Upper lobe of right lung (tissue), 1 donor: Measurements from ENCODE around the gene SMAP2. TPM values are rescaled to one million over a fixed set of nuclear protein-coding genes. Genes with fewer than 3 reads are reported as not detected.

Experiments used
- ATAC-seq: fragments of 200-7000 bp; cut with Tn5 transposase; one replicate; pipeline ENCODE4 v1.9.1; 2020; ENCODE audit warnings: mild to moderate bottlenecking, moderate library complexity
- DNase-seq: peaks from one replicate; pipeline ENCODE4 v3.0.0-alpha.2; 2020
- H3K27ac ChIP-seq: fragments of 200-600 bp; one replicate; pipeline ENCODE4 v1.8.0; 2022
- H3K27me3 ChIP-seq: fragments of 200-600 bp; one replicate; pipeline ENCODE4 v1.8.0; 2022; ENCODE audit warnings: mild to moderate bottlenecking
- H3K36me3 ChIP-seq: fragments of 200-600 bp; one replicate; pipeline ENCODE4 v1.8.0; 2022
- H3K4me1 ChIP-seq: fragments of 200-600 bp; one replicate; pipeline ENCODE4 v1.8.0; 2022
- H3K4me3 ChIP-seq: fragments of 200-600 bp; one replicate; pipeline ENCODE4 v1.8.0; 2022; ENCODE audit warnings: mild to moderate bottlenecking
- H3K9me3 ChIP-seq: fragments of 200-600 bp; one replicate; pipeline ENCODE4 v1.8.0; 2022
- intact Hi-C: fragments of 100-400 bp; cut with DNase I; formaldehyde crosslinking; loops from one replicate; pipeline ENCODE4 v1.11.0; 2022
- total RNA-seq: library from RNA; stranded (reverse); fragmentation: NEBNext Ultra II Directional; extraction: Animal tissue kit (Norgen Biotek cat#: 25700); gene quantifications from one replicate; pipeline ENCODE4 v1.2.1, GENCODE V29; 2021
- TF ChIP-seq, protein P1 (sequence below): fragments of 200-600 bp; IDR thresholded peaks from one replicate; pipeline ENCODE4 v1.8.0; 2022; ENCODE audit warnings: antibody characterized with exemption
- donor health status: DM: no; HTN: yes; CAD: no; lungs with severe emphysema.

Gene SMAP2
- total RNA-seq, 1 donor from 2014 or later: 55.3 TPM

DNA sequence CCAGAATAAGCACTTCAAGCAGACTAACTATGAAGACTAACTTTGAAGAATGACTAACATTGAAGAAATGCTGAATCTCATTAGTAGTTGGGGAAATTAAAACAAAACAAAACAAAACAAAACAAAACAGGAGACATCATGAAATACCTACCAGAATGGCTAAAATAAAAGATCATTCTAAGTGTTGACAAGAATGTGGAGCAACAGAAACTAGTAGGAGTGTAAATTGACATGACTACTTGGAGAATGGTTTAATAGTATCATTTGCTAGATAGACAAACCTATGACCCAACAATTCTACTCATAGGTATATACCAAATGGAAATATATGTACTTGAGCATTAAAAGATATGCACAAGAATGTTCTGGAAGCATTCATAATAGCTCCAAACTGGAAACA lies 57.9 kb downstream of the SMAP2 start:
- TF ChIP-seq, protein P1, sequence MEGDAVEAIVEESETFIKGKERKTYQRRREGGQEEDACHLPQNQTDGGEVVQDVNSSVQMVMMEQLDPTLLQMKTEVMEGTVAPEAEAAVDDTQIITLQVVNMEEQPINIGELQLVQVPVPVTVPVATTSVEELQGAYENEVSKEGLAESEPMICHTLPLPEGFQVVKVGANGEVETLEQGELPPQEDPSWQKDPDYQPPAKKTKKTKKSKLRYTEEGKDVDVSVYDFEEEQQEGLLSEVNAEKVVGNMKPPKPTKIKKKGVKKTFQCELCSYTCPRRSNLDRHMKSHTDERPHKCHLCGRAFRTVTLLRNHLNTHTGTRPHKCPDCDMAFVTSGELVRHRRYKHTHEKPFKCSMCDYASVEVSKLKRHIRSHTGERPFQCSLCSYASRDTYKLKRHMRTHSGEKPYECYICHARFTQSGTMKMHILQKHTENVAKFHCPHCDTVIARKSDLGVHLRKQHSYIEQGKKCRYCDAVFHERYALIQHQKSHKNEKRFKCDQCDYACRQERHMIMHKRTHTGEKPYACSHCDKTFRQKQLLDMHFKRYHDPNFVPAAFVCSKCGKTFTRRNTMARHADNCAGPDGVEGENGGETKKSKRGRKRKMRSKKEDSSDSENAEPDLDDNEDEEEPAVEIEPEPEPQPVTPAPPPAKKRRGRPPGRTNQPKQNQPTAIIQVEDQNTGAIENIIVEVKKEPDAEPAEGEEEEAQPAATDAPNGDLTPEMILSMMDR: no peak
- H3K4me1 ChIP-seq: no peaks in the 10 kb centered on the region
- no peak overlapping the region for H3K27ac ChIP-seq
- no peaks in the 10 kb centered on the region for H3K27me3 ChIP-seq
- no peaks in the 10 kb centered on the region for H3K36me3 ChIP-seq
- DNase-seq (no peak), ATAC-seq (no peak)
- intact Hi-C loops: no loop called here
- H3K4me3 ChIP-seq: no peak overlapping the region
- H3K9me3 ChIP-seq: no peaks in the 10 kb centered on the region

DNA sequence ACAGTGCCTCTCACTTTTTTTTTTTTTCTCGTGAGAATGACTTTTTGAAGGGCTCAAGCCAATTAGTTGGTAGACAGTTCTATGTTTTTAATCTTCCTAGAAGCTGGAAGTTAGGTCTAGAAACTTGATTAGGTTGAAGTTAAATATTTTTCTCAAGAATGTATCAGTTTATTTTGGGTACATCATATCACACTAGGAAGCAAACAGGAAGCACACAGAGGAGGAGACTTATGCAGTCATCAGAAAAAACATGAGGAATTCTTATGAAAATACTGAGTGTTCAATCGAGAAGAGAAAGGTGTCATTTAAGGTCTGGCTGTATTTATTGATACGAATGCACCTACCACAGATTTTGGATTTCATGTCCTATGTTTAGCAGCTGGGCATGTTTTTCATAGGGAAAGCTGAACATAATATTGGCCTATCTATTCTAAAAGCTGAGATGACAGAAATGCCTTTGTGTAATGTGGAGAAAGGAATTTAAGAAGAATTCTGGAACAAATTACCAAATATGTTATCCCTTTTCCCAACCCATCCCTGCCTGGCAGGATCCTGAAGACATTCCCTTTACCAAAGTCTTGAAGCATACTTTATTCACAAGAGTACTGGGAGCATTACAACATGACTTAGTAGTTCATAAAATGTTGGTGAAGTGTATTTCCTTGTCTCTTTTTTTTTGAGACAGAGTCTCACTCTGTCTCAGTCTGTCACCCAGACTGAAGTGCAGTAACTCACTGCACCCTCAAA lies 59.3 kb downstream of the SMAP2 start:
- TF ChIP-seq, protein P1: no peak
- DNase-seq (no peak), ATAC-seq (no peak)
- no peak overlapping the region for H3K4me3 ChIP-seq
- H3K9me3 ChIP-seq: no peaks in the 10 kb centered on the region
- intact Hi-C loops: no loop called here
- no peaks in the 10 kb centered on the region for H3K4me1 ChIP-seq
- no peaks in the 10 kb centered on the region for H3K36me3 ChIP-seq
- no peak overlapping the region for H3K27ac ChIP-seq
- no peaks in the 10 kb centered on the region for H3K27me3 ChIP-seq

DNA sequence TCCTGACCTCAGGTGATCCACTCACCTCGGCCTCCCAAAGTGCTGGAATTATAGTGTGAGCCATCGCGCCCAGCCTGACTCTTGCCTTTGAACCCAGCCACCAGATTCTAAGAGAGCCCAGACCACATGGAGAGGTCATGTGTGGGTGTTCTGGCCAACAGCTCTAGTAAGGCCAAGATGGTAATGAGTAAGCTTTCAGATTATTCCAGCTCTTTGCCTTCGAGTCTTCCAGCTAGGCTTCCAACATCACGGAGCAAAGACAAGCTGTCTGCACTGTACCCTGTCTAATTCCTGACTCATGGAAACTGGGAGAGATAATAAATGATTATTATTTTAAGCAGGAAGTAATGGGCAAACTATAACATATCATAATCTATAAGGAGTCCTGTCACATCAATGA lies 61.9 kb downstream of the SMAP2 start:
- DNase-seq (no peak), ATAC-seq (no peak)
- TF ChIP-seq, protein P1: no peak
- intact Hi-C loops: no loop called here
- Histone ChIP-seq H3K9me3 (no peaks in the 10 kb centered on the region), H3K27me3 (no peaks in the 10 kb centered on the region), H3K36me3 (no peaks in the 10 kb centered on the region), H3K4me3 (no peak overlapping the region), H3K27ac (no peak overlapping the region), H3K4me1 (no peaks in the 10 kb centered on the region)

DNA sequence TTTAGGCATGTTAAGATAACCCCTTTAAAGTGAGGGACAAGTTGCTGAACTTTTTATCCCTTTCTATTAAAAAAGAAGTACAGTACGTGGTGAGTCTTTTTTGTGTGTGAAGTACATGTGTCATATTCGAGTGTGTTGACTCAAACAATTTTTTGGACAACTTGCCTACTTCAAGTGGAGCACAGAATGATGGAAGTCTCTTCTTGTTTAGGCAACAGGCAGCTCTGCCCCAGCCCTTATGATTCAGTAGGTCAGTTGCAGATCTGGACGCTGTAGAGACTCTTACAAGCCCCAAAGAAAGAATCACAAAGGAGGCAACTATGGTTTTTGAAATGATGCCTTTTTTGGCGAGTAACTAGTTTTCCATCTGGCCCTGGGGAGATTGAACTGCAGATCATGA lies 62.3 kb downstream of the SMAP2 start:
- DNase-seq: no peak
- H3K27me3 ChIP-seq: no peaks in the 10 kb centered on the region
- no peak overlapping the region for H3K27ac ChIP-seq
- no peaks in the 10 kb centered on the region for H3K9me3 ChIP-seq
- no peaks in the 10 kb centered on the region for H3K4me1 ChIP-seq
- no peak for ATAC-seq
- TF ChIP-seq, protein P1: no peak
- H3K36me3 ChIP-seq: no peaks in the 10 kb centered on the region
- intact Hi-C loops: no loop called here
- no peak overlapping the region for H3K4me3 ChIP-seq

DNA sequence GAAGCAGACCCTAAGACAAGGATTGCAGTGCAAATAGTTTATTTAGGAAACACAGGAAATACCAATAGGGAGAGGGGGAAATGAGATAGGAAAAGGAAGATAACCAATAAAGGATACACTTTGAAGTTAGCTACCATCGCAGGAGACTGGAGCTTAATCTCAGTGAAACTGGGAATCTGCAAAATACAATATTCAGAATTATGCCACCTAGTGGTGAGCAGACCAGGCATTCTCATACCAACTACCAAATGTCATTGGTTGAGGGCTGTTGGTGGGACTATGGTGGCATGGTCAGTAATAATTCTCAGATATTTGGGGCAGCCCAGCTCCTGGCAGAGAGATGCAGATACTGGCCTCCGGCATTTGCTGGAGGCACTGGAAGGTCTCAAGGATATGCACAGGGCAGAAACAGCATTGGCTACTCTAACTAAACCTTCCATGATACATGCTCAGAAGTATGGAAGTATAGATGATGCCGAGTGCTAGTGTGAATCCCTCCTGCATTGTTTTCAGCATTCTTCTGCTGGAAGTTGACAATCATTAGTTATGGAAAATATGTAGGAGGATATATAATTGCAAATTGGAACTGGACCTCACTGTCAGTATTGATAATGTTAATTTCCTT lies 65.0 kb downstream of the SMAP2 start:
- peak; percentile 76 for ATAC-seq
- intact Hi-C loops: no loop called here
- Histone ChIP-seq H3K27me3 (no peaks in the 10 kb centered on the region), H3K36me3 (no peaks in the 10 kb centered on the region), H3K4me1 (no peaks in the 10 kb centered on the region), H3K4me3 (no peak overlapping the region), H3K9me3 (no peaks in the 10 kb centered on the region), H3K27ac (no peak overlapping the region)
- no peak for DNase-seq
- TF ChIP-seq, protein P1: peak; percentile 66
